ENCODE data around the gene SRRD. TPM values are rescaled to one million over a fixed set of nuclear protein-coding genes. Genes with fewer than 3 reads are reported as not detected.
A peak's percentile ranks its signal among the peaks of the same experiment; 100 is the strongest.

SRRD gene
- total RNA-seq, 1 experiment from 2014 or later: 25.6 TPM

GRCh38 chr22:26481112-26481693 is 2.5 kb upstream of the SRRD start:
- H3K9me3 Mint-ChIP-seq (ENCODE audit: low read depth, unreplicated experiment): no peaks in the 10 kb centered on the region
- H3K27ac Mint-ChIP-seq (ENCODE audit: unreplicated experiment): peak overlapping the region; percentile 94
- intact Hi-C loops (cut with micrococcal nuclease; ENCODE audit: unreplicated experiment): no loop called here
- peaks cover 56% of the 10 kb centered on the region for H3K36me3 Mint-ChIP-seq (ENCODE audit: insufficient read depth, unreplicated experiment)
- peaks cover 58% of the 10 kb centered on the region for H3K4me1 Mint-ChIP-seq (ENCODE audit: low read depth, unreplicated experiment)
- TF ChIP-seq CTCF (IDR thresholded peaks at IDR 0.05; ENCODE audit: unreplicated experiment): no peak
- CTCF ChIA-PET: interaction anchor here (0.6 kb wide), 1 partner anchor 96 kb away, joined by 3 read pairs; no protein-coding TSS in a partner anchor
- peak overlapping the region; percentile 24 for H3K4me3 Mint-ChIP-seq (ENCODE audit: low read depth, unreplicated experiment)
- H3K27me3 Mint-ChIP-seq (ENCODE audit: unreplicated experiment): no peaks in the 10 kb centered on the region
- no peak for DNase-seq
- BruUV-seq (replicated peaks): no TSS peak

DNA sequence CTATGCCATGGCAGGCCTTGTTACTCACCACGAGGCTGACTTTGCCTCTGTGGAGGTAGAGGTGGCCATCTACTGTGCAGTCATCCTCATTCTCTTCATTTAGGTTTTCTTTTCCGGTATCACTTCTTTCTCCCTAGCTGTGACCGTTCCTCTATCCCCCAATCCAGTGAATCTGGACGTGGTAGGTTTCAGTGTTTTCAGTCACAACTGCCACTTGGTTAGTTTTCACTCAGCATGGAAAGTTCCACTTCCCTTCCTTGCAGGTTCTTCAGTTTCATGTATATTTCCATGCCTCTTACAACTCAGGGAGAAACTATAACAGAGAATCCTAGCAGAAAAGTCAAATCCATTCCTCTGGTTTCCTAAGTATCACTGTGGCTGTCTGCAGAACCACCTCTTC is 2.0 kb upstream of the SRRD start:
- Mint-ChIP-seq H3K36me3 (ENCODE audit: insufficient read depth, unreplicated experiment) (peaks cover 51% of the 10 kb centered on the region), H3K9me3 (ENCODE audit: low read depth, unreplicated experiment) (no peaks in the 10 kb centered on the region), H3K27ac (ENCODE audit: unreplicated experiment) (peak overlapping the region; percentile 94), H3K4me3 (ENCODE audit: low read depth, unreplicated experiment) (peak overlapping the region; percentile 85), H3K27me3 (ENCODE audit: unreplicated experiment) (no peaks in the 10 kb centered on the region), H3K4me1 (ENCODE audit: low read depth, unreplicated experiment) (peaks cover 62% of the 10 kb centered on the region)
- no peak for TF ChIP-seq CTCF (IDR thresholded peaks at IDR 0.05; ENCODE audit: unreplicated experiment)
- CTCF ChIA-PET: interaction anchor here (0.6 kb wide), 1 partner anchor 96 kb away, joined by 3 read pairs; no protein-coding TSS in a partner anchor
- intact Hi-C loops (cut with micrococcal nuclease; ENCODE audit: unreplicated experiment): no loop called here
- no TSS peak for BruUV-seq (replicated peaks)
- no peak for DNase-seq

GRCh38 chr22:26482161-26482560 is 1.5 kb upstream of the SRRD start:
- no TSS peak for BruUV-seq (replicated peaks)
- TF ChIP-seq CTCF (IDR thresholded peaks at IDR 0.05; ENCODE audit: unreplicated experiment): no peak
- no peaks in the 10 kb centered on the region for H3K27me3 Mint-ChIP-seq (ENCODE audit: unreplicated experiment)
- peak overlapping the region; percentile 94 for H3K27ac Mint-ChIP-seq (ENCODE audit: unreplicated experiment)
- CTCF ChIA-PET: interaction anchor here (0.6 kb wide), 1 partner anchor 97 kb away, joined by 3 read pairs; no protein-coding TSS in a partner anchor
- H3K4me3 Mint-ChIP-seq (ENCODE audit: low read depth, unreplicated experiment): peak overlapping the region; percentile 85
- H3K4me1 Mint-ChIP-seq (ENCODE audit: low read depth, unreplicated experiment): peaks cover 62% of the 10 kb centered on the region
- no peak for DNase-seq
- no peaks in the 10 kb centered on the region for H3K9me3 Mint-ChIP-seq (ENCODE audit: low read depth, unreplicated experiment)
- intact Hi-C loops (cut with micrococcal nuclease; ENCODE audit: unreplicated experiment): no loop called here
- H3K36me3 Mint-ChIP-seq (ENCODE audit: insufficient read depth, unreplicated experiment): peaks cover 50% of the 10 kb centered on the region

- intact Hi-C loops (cut with micrococcal nuclease; ENCODE audit: unreplicated experiment): no loop called here
- CTCF ChIA-PET: interaction anchor here (0.9 to 1.7 kb wide), 2 partner anchors 11 to 94 kb away, joined by 4 to 7 read pairs; no protein-coding TSS in a partner anchor
- no TSS peak for BruUV-seq (replicated peaks)
- DNase-seq: no peak
- peak overlapping the region; percentile 94 for H3K27ac Mint-ChIP-seq (ENCODE audit: unreplicated experiment)
- peaks cover 49% of the 10 kb centered on the region for H3K36me3 Mint-ChIP-seq (ENCODE audit: insufficient read depth, unreplicated experiment)
- H3K27me3 Mint-ChIP-seq (ENCODE audit: unreplicated experiment): no peaks in the 10 kb centered on the region
- H3K4me1 Mint-ChIP-seq (ENCODE audit: low read depth, unreplicated experiment): peaks cover 55% of the 10 kb centered on the region
- no peak for TF ChIP-seq CTCF (IDR thresholded peaks at IDR 0.05; ENCODE audit: unreplicated experiment)
- no peaks in the 10 kb centered on the region for H3K9me3 Mint-ChIP-seq (ENCODE audit: low read depth, unreplicated experiment)
- H3K4me3 Mint-ChIP-seq (ENCODE audit: low read depth, unreplicated experiment): peak overlapping the region; percentile 85
Measured at GRCh38 chr22:26483043-26483438, 636 bp upstream of the SRRD start.
